DMS 273 treated with DMSO at 0.1 percent for 48 hours (cell line): ENCODE measurements around the gene VGLL2.

Experiments
- DNase-seq: peaks from one replicate; lab custom pipeline; 2025; lab: John Stamatoyannopoulos, UW

VGLL2 gene

GRCh38 chr6:117268924-117269323 lies 3.6 kb downstream of the VGLL2 start:
- DNase-seq = no peak

GRCh38 chr6:117269638-117270054 lies 4.3 kb downstream of the VGLL2 start:
- DNase-seq = no peak

- no peak for DNase-seq
Measured at GRCh38 chr6:117270055-117270842, 4.9 kb downstream of the VGLL2 start.

GRCh38 chr6:117270843-117271507 lies 5.6 kb downstream of the VGLL2 start:
- DNase-seq = no peak

- no peak for DNase-seq
Measured at GRCh38 chr6:117272032-117272866, 6.9 kb downstream of the VGLL2 start.

GRCh38 chr6:117272891-117273290 lies 7.5 kb downstream of the VGLL2 start:
- no peak for DNase-seq

- no peak for DNase-seq
Measured at GRCh38 chr6:117275205-117275604, 9.8 kb downstream of the VGLL2 start.

GRCh38 chr6:117275711-117276110 lies 10.4 kb downstream of the VGLL2 start:
- no peak for DNase-seq

- DNase-seq = no peak
Measured at GRCh38 chr6:117276778-117277316, 11.5 kb downstream of the VGLL2 start.

- no peak for DNase-seq
Measured at GRCh38 chr6:117280922-117281321, 15.6 kb downstream of the VGLL2 start.

GRCh38 chr6:117288083-117288715 lies 22.8 kb downstream of the VGLL2 start:
- no peak for DNase-seq

- no peak for DNase-seq
Measured at GRCh38 chr6:117290173-117290846, 25.0 kb downstream of the VGLL2 start.

- no peak for DNase-seq
Measured at GRCh38 chr6:117298941-117299340, 33.6 kb downstream of the VGLL2 start.

GRCh38 chr6:117303323-117303722 lies 38.0 kb downstream of the VGLL2 start:
- DNase-seq = no peak

GRCh38 chr6:117304446-117304845 lies 39.1 kb downstream of the VGLL2 start:
- no peak for DNase-seq

- no peak for DNase-seq
Measured at GRCh38 chr6:117306227-117306790, 41.0 kb downstream of the VGLL2 start.

- no peak for DNase-seq
Measured at GRCh38 chr6:117307655-117308054, 42.3 kb downstream of the VGLL2 start.

- no peak for DNase-seq
Measured at GRCh38 chr6:117309069-117309468, 43.7 kb downstream of the VGLL2 start.

- DNase-seq = no peak
Measured at GRCh38 chr6:117309611-117310010, 44.3 kb downstream of the VGLL2 start.

- no peak for DNase-seq
Measured at GRCh38 chr6:117311310-117311709, 46.0 kb downstream of the VGLL2 start.

- no peak for DNase-seq
Measured at GRCh38 chr6:117311726-117312125, 46.4 kb downstream of the VGLL2 start.
